ENCODE data around the gene TRIM61. TPM values are rescaled to one million over a fixed set of nuclear protein-coding genes. Genes with fewer than 3 reads are reported as not detected.

TRIM61 gene
- total RNA-seq = 2.5 and 2.7 TPM in 2 replicates

DNA sequence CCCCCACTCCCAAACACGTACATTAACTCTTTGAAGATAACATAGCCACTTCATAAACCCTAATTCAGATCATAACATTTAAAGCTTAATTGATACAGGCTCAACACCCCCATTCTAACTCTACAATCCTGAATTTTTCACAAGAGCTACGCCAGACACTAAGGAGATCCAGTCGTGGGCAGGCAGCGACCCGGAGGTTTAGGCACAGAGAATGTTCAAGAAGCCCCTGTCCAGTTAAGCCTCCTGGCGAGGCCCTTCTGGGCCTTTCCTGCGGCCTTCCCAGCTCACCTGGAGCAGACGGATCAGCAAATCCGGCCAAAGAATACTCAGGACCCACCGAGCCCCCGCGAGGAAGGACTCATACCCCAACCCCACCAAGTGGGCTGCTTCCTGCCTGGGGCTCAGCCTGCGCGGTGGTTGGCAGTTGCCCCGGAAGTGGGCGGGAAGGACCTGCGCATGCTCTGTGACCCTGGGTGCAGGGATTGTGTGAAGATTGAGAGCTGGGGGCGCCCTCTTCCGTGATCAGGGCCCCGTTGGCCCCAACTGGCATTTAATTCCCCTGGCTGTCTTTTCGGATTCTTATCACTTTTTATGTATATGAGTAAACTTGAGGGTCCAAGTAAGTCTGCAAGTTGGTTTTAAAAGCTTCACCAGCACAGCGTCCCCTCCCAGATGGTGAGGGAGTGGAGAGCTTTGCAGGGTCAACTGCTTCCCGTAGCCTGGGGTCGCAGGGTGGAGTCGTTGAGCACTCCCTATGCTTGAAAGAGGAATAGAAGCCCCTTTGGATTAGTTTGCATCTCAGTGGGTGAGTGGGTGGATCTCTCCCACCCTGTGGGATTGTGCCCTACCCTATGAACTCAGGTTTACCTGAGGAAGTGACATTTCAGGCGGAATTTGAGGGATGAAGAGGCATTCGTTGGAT, at the start of gene TRIM61:
Gene TRIM61, minus strand, starts transcription at position 415 of the 922 bp plus-strand sequence. CDS start 7,655 bp downstream, outside the sequence.

Other genes with a start within 250 kb of the TRIM61 start
- not detected in 2 replicates for gene SMIM31, start 223.5 kb downstream of the TRIM61 start, total RNA-seq
- gene APELA, start 100.5 kb downstream of the TRIM61 start, total RNA-seq = not detected in 2 replicates
- gene TRIM60, start 54.3 kb upstream of the TRIM61 start, total RNA-seq = not detected in 2 replicates
- gene TRIM75, start 76.2 kb upstream of the TRIM61 start, total RNA-seq = not detected in 2 replicates
- gene TMEM192, start 135.2 kb upstream of the TRIM61 start, total RNA-seq = 8.9 and 10.4 TPM in 2 replicates
- gene KLHL2, start 229.9 kb upstream of the TRIM61 start, total RNA-seq = 7.9 and 8.5 TPM in 2 replicates